Cardiac fibroblast (primary cell): ENCODE data around the gene ZNF83.

ENCODE experiments used
- DNase-seq, 2 donors: peaks; one replicate each; pipeline versions ENCODE4 v3.0.0 to v3.0.0-alpha.2; 2010; ENCODE audit warnings: low read depth in 2 of 2
- H3K4me3 ChIP-seq, 2 donors: replicated peaks in 1 of 2; 1 replicate in 1 of 2; 2 replicates in 1 of 2; pipeline ENCODE4 v1.5.1; 2011; ENCODE audit warnings: low read depth in 2 of 2, low read length in 2 of 2, mild to moderate bottlenecking in 2 of 2, moderate library complexity in 1 of 2
- CTCF ChIP-seq: IDR thresholded peaks from one replicate; pipeline ENCODE4 v1.5.1; 2011; ENCODE audit warnings: low read depth, mild to moderate bottlenecking, low read length, inconsistent platforms

ZNF83 gene

GRCh38 chr19:52660981-52661380 is 22.8 kb upstream of the ZNF83 start:
- no peak overlapping the region for H3K4me3 ChIP-seq
- DNase-seq = peak in 1 of 2 donors; percentile 14
- TF ChIP-seq CTCF = no peak

- DNase-seq = no peak
- TF ChIP-seq CTCF = no peak
- H3K4me3 ChIP-seq = no peak overlapping the region
Measured at GRCh38 chr19:52659013-52659412, 20.9 kb upstream of the ZNF83 start.

- no peak for TF ChIP-seq CTCF
- DNase-seq = no peak
- H3K4me3 ChIP-seq = no peak overlapping the region
Measured at GRCh38 chr19:52658595-52658994, 20.4 kb upstream of the ZNF83 start.

GRCh38 chr19:52653161-52653560 is 15.0 kb upstream of the ZNF83 start:
- no peak for TF ChIP-seq CTCF
- no peak overlapping the region for H3K4me3 ChIP-seq
- DNase-seq = no peak

GRCh38 chr19:52651956-52652355 is 13.8 kb upstream of the ZNF83 start:
- no peak for TF ChIP-seq CTCF
- DNase-seq = no peak
- no peak overlapping the region for H3K4me3 ChIP-seq

GRCh38 chr19:52648336-52649016 is 10.3 kb upstream of the ZNF83 start:
- H3K4me3 ChIP-seq = no peak overlapping the region
- peak; percentile 55 to 65 for DNase-seq
- TF ChIP-seq CTCF = no peak
